Endothelial cell of umbilical vein (primary cell): ENCODE data around the gene ASTN1. TPM values are rescaled to one million over a fixed set of nuclear protein-coding genes. Genes with fewer than 3 reads are reported as not detected.

ENCODE experiments used
- BruUV-seq: library from RNA; stranded (reverse); fragments of 400-500 nt; replicated peaks from 2 replicates; lab custom pipeline; 2021; lab: Mats Ljungman, UMichigan
- CTCF ChIA-PET: fragments of 300-600, 350-600 bp; sonication (Branson Sonifier 250); formaldehyde crosslinking; loops from one replicate; lab custom pipeline; 2021; ENCODE audit warnings: antibody characterized with exemption, inconsistent platforms; lab: Charles Lee
- POLR2A ChIA-PET: fragments of 300-600, 350-600 bp; sonication (Branson Sonifier 250); formaldehyde crosslinking; loops from one replicate; lab custom pipeline; 2021; ENCODE audit warnings: antibody characterized with exemption, inconsistent platforms; lab: Charles Lee
- DNase-seq: peaks from one replicate; pipeline ENCODE4 v3.0.0-alpha.2; 2011; ENCODE audit warnings: low read depth, low spot score
- FAIRE-seq: peaks from 2 replicates; lab custom pipeline; 2011; peaks lifted over from hg19 to GRCh38; lab: Jason Lieb, UNC
- H2AFZ ChIP-seq: 2 replicates; pipeline ENCODE4 v1.6.0; 2012; ENCODE audit warnings: low read depth, low read length, control low read depth, inconsistent platforms
- H3K27ac ChIP-seq: 2 replicates; pipeline ENCODE4 v1.5.1; 2011; ENCODE audit warnings: low read depth, mild to moderate bottlenecking, control low read depth, low read length, moderate library complexity; ENCODE audit not compliant: insufficient read depth
- H3K27me3 ChIP-seq, 2 experiments: 2 replicates each; pipeline versions ENCODE4 v1.6.0 to v1.6.1; 2011; ENCODE audit warnings: low read length in 2 of 2, mixed read lengths in 1 of 2; ENCODE audit not compliant: control insufficient read depth in 2 of 2, insufficient read depth in 2 of 2
- H3K36me3 ChIP-seq, 2 experiments: 2 replicates in 1 of 2; 3 replicates in 1 of 2; pipeline ENCODE4 v1.5.1; 2011; ENCODE audit warnings: low read length in 2 of 2, mild to moderate bottlenecking in 1 of 2, moderate library complexity in 1 of 2; ENCODE audit not compliant: control insufficient read depth in 2 of 2, insufficient read depth in 2 of 2; ENCODE audit errors: extremely low read depth in 1 of 2
- H3K4me1 ChIP-seq: 3 replicates; pipeline ENCODE4 v1.5.1; 2011; ENCODE audit warnings: mild to moderate bottlenecking, low read length; ENCODE audit not compliant: control insufficient read depth, insufficient read depth; ENCODE audit errors: extremely low read depth
- H3K4me2 ChIP-seq: 2 replicates; pipeline ENCODE4 v1.6.1; 2011; ENCODE audit warnings: low read length, control low read depth, mixed read lengths; ENCODE audit not compliant: insufficient read depth
- H3K4me3 ChIP-seq, 3 experiments: fragments of 200-600 bp in 1 of 3; sonication (generic), shearing (Covaris generic) in 1 of 3; replicated peaks in 1 of 3; 2 replicates each; pipeline ENCODE4 v1.5.1; 2011 to 2016; ENCODE audit warnings: control low read depth in 3 of 3, low read length in 3 of 3, mild to moderate bottlenecking in 2 of 3, inconsistent platforms in 1 of 3, low read depth in 1 of 3, moderate library complexity in 1 of 3; ENCODE audit not compliant: insufficient read depth in 1 of 3
- H3K79me2 ChIP-seq: 2 replicates; pipeline ENCODE4 v1.6.0; 2012; ENCODE audit warnings: low read length, inconsistent platforms; ENCODE audit not compliant: control insufficient read depth, insufficient read depth
- H3K9ac ChIP-seq: replicated peaks from 2 replicates; pipeline ENCODE3; 2011; ENCODE audit warnings: low read length, control low read depth; ENCODE audit not compliant: insufficient read depth; ENCODE audit errors: extremely low read depth
- H3K9me1 ChIP-seq: replicated peaks from 3 replicates; pipeline ENCODE4 v1.6.0; 2011; ENCODE audit warnings: mild to moderate bottlenecking, low read length; ENCODE audit not compliant: control insufficient read depth, insufficient read depth; ENCODE audit errors: extremely low read depth
- H3K9me3 ChIP-seq: replicated peaks from 2 replicates; pipeline ENCODE4 v1.5.1; 2012; ENCODE audit warnings: low read length, inconsistent platforms; ENCODE audit not compliant: control insufficient read depth, insufficient read depth
- H4K20me1 ChIP-seq: replicated peaks from 2 replicates; pipeline ENCODE3; 2011; ENCODE audit warnings: mild to moderate bottlenecking, low read length; ENCODE audit not compliant: control insufficient read depth, insufficient read depth; ENCODE audit errors: extremely low read depth
- CTCF ChIP-seq, 2 donors: IDR thresholded peaks; 1 replicate in 1 of 2; 2 replicates in 1 of 2; pipeline ENCODE4 v1.5.1; 2011; ENCODE audit warnings: low read length in 2 of 2, mild to moderate bottlenecking in 2 of 2, moderate library complexity in 2 of 2, control low read depth in 1 of 2, inconsistent platforms in 1 of 2, low read depth in 1 of 2; ENCODE audit not compliant: insufficient read depth in 1 of 2; ENCODE audit errors: extremely low read depth in 1 of 2
- EZH2 ChIP-seq: IDR thresholded peaks from 2 replicates; pipeline ENCODE4 v1.6.1; 2012; ENCODE audit warnings: borderline replicate concordance, low read depth, mild to moderate bottlenecking, moderate library complexity, low read length, inconsistent platforms; ENCODE audit not compliant: severe bottlenecking
- FOS ChIP-seq: IDR thresholded peaks from 2 replicates; pipeline ENCODE4 v1.6.1; 2011; ENCODE audit warnings: mild to moderate bottlenecking, low read length, moderate library complexity, borderline replicate concordance; ENCODE audit not compliant: insufficient read depth
- GATA2 ChIP-seq: IDR thresholded peaks from 2 replicates; pipeline ENCODE4 v1.7.0; 2011; ENCODE audit warnings: low read depth, mild to moderate bottlenecking, moderate library complexity, mixed read lengths, low read length; ENCODE audit not compliant: insufficient read length, insufficient read depth
- JUN ChIP-seq: IDR thresholded peaks from 2 replicates; pipeline ENCODE4 v1.6.1; 2011; ENCODE audit warnings: borderline replicate concordance, low read depth; ENCODE audit not compliant: insufficient read length, insufficient read depth
- MYC ChIP-seq: IDR thresholded peaks from one replicate; pipeline ENCODE4 v1.6.1; 2011; ENCODE audit warnings: mild to moderate bottlenecking, low read depth, low read length
- POLR2A ChIP-seq: IDR thresholded peaks from 2 replicates; pipeline ENCODE4 v1.6.1; 2012; ENCODE audit warnings: low read depth, mild to moderate bottlenecking, control low read depth, low read length
- POLR2AphosphoS5 ChIP-seq: IDR thresholded peaks from 2 replicates; pipeline ENCODE4 v1.6.1; 2012; ENCODE audit warnings: low read depth, mild to moderate bottlenecking, control low read depth, low read length, moderate library complexity; ENCODE audit not compliant: insufficient read depth
- dilution Hi-C: fragments of 300-500 bp; cut with MboI; formaldehyde crosslinking; loops from one replicate; pipeline ENCODE4 v1.15.0; 2019; ENCODE audit warnings: low sequenced_read_pairs; ENCODE audit not compliant: extremely low pct_ligation_motif_present
- intact Hi-C: fragments of 100-400 bp; cut with micrococcal nuclease; formaldehyde crosslinking; loops from one replicate; pipeline ENCODE4 v1.10.0; 2022
- polyA plus RNA-seq, 4 experiments: library from polyadenylated mRNA; depleted of rRNA in 3 of 4; stranded (reverse) in 3 of 4; unstranded in 1 of 4; fragments of >200 nt; gene quantifications; 2 replicates each; pipeline versions ENCODE4 v1.2.1 to v1.2.3, GENCODE V29; 2011 to 2012; ENCODE audit warnings: missing spikeins in 1 of 4
- total RNA-seq: library from RNA; stranded (reverse); gene quantifications from 2 replicates; pipeline ENCODE4 v1.2.3, GENCODE V29; 2021
- TF ChIP-seq, protein P1 (sequence below): IDR thresholded peaks from 2 replicates; pipeline ENCODE4 v1.6.1; 2011; ENCODE audit not compliant: insufficient read depth, insufficient read length

Gene ASTN1
- total and polyA plus RNA-seq, 2 donors (not counting 3 experiments of a cell fraction or from before 2014, with no cell fraction given) = 0.04 TPM; not detected in 1

- Histone ChIP-seq H4K20me1 (no peaks in the 10 kb centered on the region), H2AFZ (no peak overlapping the region), H3K36me3 (no peaks in the 10 kb centered on the region), H3K27me3 (no peaks in the 10 kb centered on the region), H3K9ac (no peak overlapping the region), H3K9me3 (no peaks in the 10 kb centered on the region), H3K4me1 (no peaks in the 10 kb centered on the region), H3K4me2 (no peak overlapping the region), H3K79me2 (no peaks in the 10 kb centered on the region), H3K9me1 (no peaks in the 10 kb centered on the region), H3K27ac (no peak overlapping the region), H3K4me3 (no peak overlapping the region)
- CTCF ChIA-PET = no interaction called here
- no TSS peak for BruUV-seq
- DNase-seq = no peak
- intact Hi-C loops = no loop called here
- dilution Hi-C loops = no loop called here
- no peak for FAIRE-seq
- POLR2A ChIA-PET = no interaction called here
- TF ChIP-seq POLR2AphosphoS5 = no peak
Measured at GRCh38 chr1:176976771-176977170, 187.7 kb downstream of the ASTN1 start.

DNA sequence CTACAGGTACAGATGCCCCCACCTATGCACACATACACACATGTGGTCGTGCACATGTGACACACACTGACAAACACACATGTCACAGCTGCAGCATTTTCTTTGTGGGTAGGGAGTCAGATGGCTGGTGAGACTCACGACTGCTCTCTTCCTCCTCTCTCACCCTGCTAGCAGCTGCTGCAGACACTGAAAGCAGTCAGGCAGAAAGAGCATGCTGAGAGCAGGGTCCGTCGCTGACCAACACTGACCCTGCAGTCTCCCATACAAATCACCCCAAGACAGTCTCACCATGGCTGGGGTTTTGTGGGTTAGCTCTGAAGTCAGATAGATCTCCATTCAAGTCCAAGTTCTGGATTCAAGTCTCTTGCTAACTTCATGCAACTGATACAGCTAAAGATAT lies 188.3 kb downstream of the ASTN1 start:
- Histone ChIP-seq H3K9ac (no peak overlapping the region), H3K4me3 (no peak overlapping the region), H4K20me1 (no peaks in the 10 kb centered on the region), H3K4me1 (no peaks in the 10 kb centered on the region), H2AFZ (no peak overlapping the region), H3K9me3 (no peaks in the 10 kb centered on the region), H3K4me2 (no peak overlapping the region), H3K79me2 (no peaks in the 10 kb centered on the region), H3K9me1 (no peaks in the 10 kb centered on the region), H3K36me3 (no peaks in the 10 kb centered on the region), H3K27ac (no peak overlapping the region), H3K27me3 (no peaks in the 10 kb centered on the region)
- TF ChIP-seq FOS = no peak
- TF ChIP-seq, protein P1, sequence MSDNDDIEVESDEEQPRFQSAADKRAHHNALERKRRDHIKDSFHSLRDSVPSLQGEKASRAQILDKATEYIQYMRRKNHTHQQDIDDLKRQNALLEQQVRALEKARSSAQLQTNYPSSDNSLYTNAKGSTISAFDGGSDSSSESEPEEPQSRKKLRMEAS = no peak
- no peak for TF ChIP-seq GATA2
- no peak for TF ChIP-seq MYC
- no peak for TF ChIP-seq JUN
- TF ChIP-seq POLR2AphosphoS5 = no peak
- no peak for TF ChIP-seq CTCF (IDR thresholded peaks at IDR 0.05; ENCODE audit: extremely low read depth in 1 of 2, insufficient read depth in 1 of 2, low read depth in 1 of 2, low read length in 2 of 2)
- TF ChIP-seq EZH2 = no peak
- TF ChIP-seq POLR2A = no peak
- DNase-seq (no peak), FAIRE-seq (no peak)
- dilution Hi-C loops (no loop called here), intact Hi-C loops (no loop called here)
- CTCF ChIA-PET = no interaction called here
- POLR2A ChIA-PET = no interaction called here
- no TSS peak for BruUV-seq
